ENCODE data around the gene SULT1C2. TPM values are rescaled to one million over a fixed set of nuclear protein-coding genes. Genes with fewer than 3 reads are reported as not detected.
A peak's percentile ranks its signal among the peaks of the same experiment; 100 is the strongest.

Gene SULT1C2
- total and polyA plus RNA-seq, 2 of the 13 experiments (the other 11 are each of a cell fraction or from before 2014, with no cell fraction given): 4.0 to 6.2 TPM

- peak; percentile 69 for TF ChIP-seq PAXIP1 (CRISPR knock-in tag; conservative IDR thresholded peaks at IDR 0.05)
- no peak for TF ChIP-seq STAT5B (CRISPR knock-in tag; IDR thresholded peaks at IDR 0.05)
- peak; percentile 87; the same call in 1 of the 2 replicates for TF ChIP-seq HNRNPUL1 (IDR thresholded peaks at IDR 0.05; ENCODE audit: low read depth, low read length)
- no peak for TF ChIP-seq FOXC1 (CRISPR knock-in tag; IDR thresholded peaks at IDR 0.05; ENCODE audit: borderline replicate concordance)
- no peak for TF ChIP-seq ZNF574 (CRISPR knock-in tag; IDR thresholded peaks at IDR 0.05)
- TF ChIP-seq SIX1 (CRISPR knock-in tag; IDR thresholded peaks at IDR 0.05; ENCODE audit: borderline replicate concordance): peak; percentile 29; the same call in 1 of the 2 replicates
- no peak for TF ChIP-seq FUBP1 (CRISPR knock-in tag; IDR thresholded peaks at IDR 0.05; ENCODE audit: borderline replicate concordance)
- no peak for TF ChIP-seq CCAR2 (optimal IDR thresholded peaks at IDR 0.05; ENCODE audit: low read depth, low read length)
- peak; percentile 80 for TF ChIP-seq ARID3A (IDR thresholded peaks at IDR 0.05; ENCODE audit: low read depth, low read length)
- TF ChIP-seq MED13 (CRISPR knock-in tag; IDR thresholded peaks at IDR 0.05): no peak
- TF ChIP-seq POGZ (CRISPR knock-in tag; IDR thresholded peaks at IDR 0.05): peak; percentile 49; the same call in 1 of the 2 replicates
- TF ChIP-seq RCOR2 (CRISPR knock-in tag; IDR thresholded peaks at IDR 0.05): no peak
- peak; percentile 56 for TF ChIP-seq NCOA2 (CRISPR knock-in tag; IDR thresholded peaks at IDR 0.05)
- TF ChIP-seq HDAC1 (CRISPR knock-in tag; IDR thresholded peaks at IDR 0.05): peak; percentile 54; the same call in 1 of the 2 replicates
- TF ChIP-seq ZBTB3 (CRISPR knock-in tag; IDR thresholded peaks at IDR 0.05; ENCODE audit: borderline replicate concordance, low read depth): no peak
- TF ChIP-seq ELF1 (CRISPR knock-in tag; IDR thresholded peaks at IDR 0.05): no peak
- no peak for TF ChIP-seq PAX8 (CRISPR knock-in tag; IDR thresholded peaks at IDR 0.05; ENCODE audit: borderline replicate concordance)
- TF ChIP-seq ADNP (CRISPR knock-in tag; IDR thresholded peaks at IDR 0.05): no peak
- no peak for TF ChIP-seq WIZ (CRISPR knock-in tag; IDR thresholded peaks at IDR 0.05)
- TF ChIP-seq TEAD3 (CRISPR knock-in tag; optimal IDR thresholded peaks at IDR 0.05; ENCODE audit: borderline replicate concordance): peak; percentile 20
- TF ChIP-seq CHCHD3 (CRISPR knock-in tag; IDR thresholded peaks at IDR 0.05): no peak
Observed at GRCh38 chr2:108266218-108266617, 22.5 kb upstream of the SULT1C2 start (continued).
